K562 (cell line): ENCODE data around the gene EIF4E. TPM values are rescaled to one million over a fixed set of nuclear protein-coding genes. Genes with fewer than 3 reads are reported as not detected.

Experiments
- ARNT ChIP-seq, 2 experiments: fragments of 450-650 bp; IDR thresholded peaks; 2 replicates each; pipeline ENCODE4 v1.6.1; 2016; ENCODE audit warnings: mild to moderate bottlenecking in 1 of 2
- BCL6 ChIP-seq: fragments of 250-450 bp; sonication (Bioruptor Pico); IDR thresholded peaks from 2 replicates; pipeline ENCODE4 v1.4.0; 2020
- BRD4 ChIP-seq: fragments of 200-600 bp; sonication (generic); IDR thresholded peaks from 2 replicates; pipeline ENCODE4 v1.6.1; 2017; ENCODE audit warnings: inconsistent platforms
- CTBP1 ChIP-seq: fragments of 450-650 bp; IDR thresholded peaks from 2 replicates; pipeline ENCODE4 v1.6.1; 2016; ENCODE audit warnings: borderline replicate concordance
- DPF2 ChIP-seq: fragments of 450-650 bp; IDR thresholded peaks from 2 replicates; pipeline ENCODE4 v1.6.1; 2016
- FIP1L1 ChIP-seq: fragments of 200-400 bp; formaldehyde crosslinking; IDR thresholded peaks from 2 replicates; pipeline ENCODE4 v1.6.1; 2018; ENCODE audit warnings: mild to moderate bottlenecking, low read depth, low read length; ENCODE audit not compliant: poor library complexity, severe bottlenecking
- HEY1 ChIP-seq: fragments of 250-450 bp; sonication (Bioruptor Pico); IDR thresholded peaks from 2 replicates; pipeline ENCODE4 v1.5.0; 2020; ENCODE audit warnings: mild to moderate bottlenecking, moderate library complexity, borderline replicate concordance
- LCOR ChIP-seq: sonication (generic); formaldehyde crosslinking; IDR thresholded peaks from 2 replicates; pipeline ENCODE4 v1.8.0; 2022; ENCODE audit warnings: mild to moderate bottlenecking, missing genetic modification reagents
- MCM3 ChIP-seq: fragments of 450-650 bp; IDR thresholded peaks from 2 replicates; pipeline ENCODE4 v1.6.1; 2016
- NBN ChIP-seq: fragments of 450-650 bp; IDR thresholded peaks from 2 replicates; pipeline ENCODE4 v1.6.1; 2016; ENCODE audit warnings: low read depth, mild to moderate bottlenecking
- NCOA2 ChIP-seq, 2 experiments: fragments of 450-650 bp; IDR thresholded peaks; 2 replicates each; pipeline ENCODE4 v1.6.1; 2018; ENCODE audit warnings: mild to moderate bottlenecking in 2 of 2, moderate library complexity in 1 of 2; ENCODE audit not compliant: partially characterized antibody in 2 of 2
- NCOR1 ChIP-seq: fragments of 450-650 bp; IDR thresholded peaks from 2 replicates; pipeline ENCODE4 v1.6.1; 2016; ENCODE audit warnings: mild to moderate bottlenecking, moderate library complexity
- NFE2L1 ChIP-seq: fragments of 450-650 bp; IDR thresholded peaks from 2 replicates; pipeline ENCODE4 v1.6.1; 2016; ENCODE audit warnings: missing genetic modification characterization, low read depth, mild to moderate bottlenecking, missing compliant biosample characterization, moderate library complexity, borderline replicate concordance
- NFRKB ChIP-seq: fragments of 450-650 bp; IDR thresholded peaks from 2 replicates; pipeline ENCODE4 v1.6.1; 2016; ENCODE audit warnings: low read depth
- SAFB2 ChIP-seq: fragments of 200-400 bp; formaldehyde crosslinking; IDR thresholded peaks from 2 replicates; pipeline ENCODE4 v1.6.1; 2018; ENCODE audit warnings: borderline replicate concordance, low read length, low read depth, moderate library complexity; ENCODE audit not compliant: severe bottlenecking
- THRAP3 ChIP-seq: fragments of 450-650 bp; IDR thresholded peaks from 2 replicates; pipeline ENCODE4 v1.6.1; 2016; ENCODE audit warnings: mild to moderate bottlenecking, inconsistent platforms, borderline replicate concordance
- ZBTB8A ChIP-seq: fragments of 450-650 bp; IDR thresholded peaks from 2 replicates; pipeline ENCODE4 v1.6.1; 2018; ENCODE audit warnings: mild to moderate bottlenecking, moderate library complexity; ENCODE audit not compliant: partially characterized antibody
- ZC3H8 ChIP-seq: fragments of 450-650 bp; IDR thresholded peaks from 2 replicates; pipeline ENCODE4 v1.6.1; 2017
- ZSCAN32 ChIP-seq: fragments of 450-650 bp; formaldehyde crosslinking; IDR thresholded peaks from 2 replicates; pipeline ENCODE4 v1.4.0; 2020; ENCODE audit warnings: mild to moderate bottlenecking, moderate library complexity
- polyA plus RNA-seq, 8 experiments: library from polyadenylated mRNA; depleted of rRNA in 4 of 8; stranded (reverse) in 5 of 8; unstranded in 3 of 8; fragments of >200 nt; fragmentation: Nextera tagmentation in 2 of 8; fragmentation: Illumina TruSeq in 1 of 8; extraction: Ambion mirVana in 2 of 8; extraction: Trizol in 1 of 8; gene quantifications; 2 replicates each; pipeline versions ENCODE4 v1.2.1 to v1.2.3, GENCODE V29; 2011 to 2014; ENCODE audit warnings: inconsistent platforms in 1 of 8, missing spikeins in 1 of 8
- total RNA-seq, 7 experiments: library from RNA; depleted of rRNA in 6 of 7; stranded (reverse); fragments of >200 nt in 6 of 7; fragmentation: Illumina TruSeq in 2 of 7; extraction: Trizol in 2 of 7; gene quantifications; 2 replicates each; pipeline versions ENCODE4 v1.2.1 to v1.2.3, GENCODE V29; 2011 to 2021; ENCODE audit warnings: low replicate concordance in 1 of 7
- TF ChIP-seq, protein P1 (sequence below): sonication (generic); formaldehyde crosslinking; IDR thresholded peaks from 2 replicates; pipeline ENCODE4 v1.8.0; 2023; ENCODE audit warnings: mild to moderate bottlenecking, missing genetic modification reagents
- TF ChIP-seq, protein P2 (sequence below): fragments of 450-650 bp; IDR thresholded peaks from 2 replicates; pipeline ENCODE4 v1.6.1; 2017; ENCODE audit warnings: mild to moderate bottlenecking, moderate library complexity
- TF ChIP-seq, protein P3 (sequence below): sonication (generic); formaldehyde crosslinking; IDR thresholded peaks from 2 replicates; pipeline ENCODE4 v1.8.1; 2023; ENCODE audit warnings: mild to moderate bottlenecking, missing genetic modification reagents
- TF ChIP-seq, protein P4 (sequence below): sonication (generic); formaldehyde crosslinking; IDR thresholded peaks from 2 replicates; pipeline ENCODE4 v1.8.1; 2023; ENCODE audit warnings: mild to moderate bottlenecking, missing genetic modification reagents, moderate library complexity

EIF4E gene
- total and polyA plus RNA-seq, 9 of the 15 experiments (the other 6 are each of a cell fraction or from before 2014, with no cell fraction given), result 164 to 489 (median 179) TPM

DNA sequence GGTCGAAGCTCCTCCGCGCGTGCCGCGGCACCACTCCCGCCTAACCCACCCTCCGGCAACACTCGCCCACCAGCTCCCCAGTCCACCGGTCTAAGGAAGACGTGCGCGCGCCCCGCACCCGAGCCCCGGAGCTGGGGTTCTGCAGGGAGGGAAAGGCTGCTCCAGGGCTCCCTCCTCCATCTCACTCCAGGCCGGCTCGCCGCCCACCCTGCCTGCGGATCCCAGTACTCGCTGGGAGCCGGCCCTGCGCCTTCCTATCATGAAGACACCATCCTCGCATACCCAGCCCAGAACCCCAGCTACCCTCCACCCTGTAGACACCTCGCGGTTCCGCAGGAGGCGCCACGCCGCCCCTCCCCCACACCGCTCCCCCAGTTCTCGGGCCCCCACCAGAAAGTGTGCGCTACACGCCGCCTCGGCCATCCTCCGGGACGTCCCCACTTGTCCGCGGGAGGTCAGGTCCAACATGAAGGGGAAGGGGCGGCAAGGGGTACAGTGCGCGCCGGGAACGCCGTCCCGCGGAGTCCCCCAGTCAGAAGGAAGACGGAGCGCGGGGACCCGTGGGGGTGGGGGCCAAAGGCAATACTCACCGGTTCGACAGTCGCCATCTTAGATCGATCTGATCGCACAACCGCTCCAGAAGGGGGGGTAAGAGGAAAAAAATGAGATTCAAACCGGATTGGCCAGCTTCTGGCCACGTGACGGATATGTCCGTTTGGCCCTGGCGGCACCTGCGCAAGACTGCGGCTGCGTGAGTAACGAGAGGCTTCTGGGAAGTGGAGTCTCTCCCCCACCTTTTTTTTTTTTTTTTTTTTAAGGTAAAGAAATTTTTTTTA lies at the start of gene EIF4E (continued):
- TF ChIP-seq, protein P1, sequence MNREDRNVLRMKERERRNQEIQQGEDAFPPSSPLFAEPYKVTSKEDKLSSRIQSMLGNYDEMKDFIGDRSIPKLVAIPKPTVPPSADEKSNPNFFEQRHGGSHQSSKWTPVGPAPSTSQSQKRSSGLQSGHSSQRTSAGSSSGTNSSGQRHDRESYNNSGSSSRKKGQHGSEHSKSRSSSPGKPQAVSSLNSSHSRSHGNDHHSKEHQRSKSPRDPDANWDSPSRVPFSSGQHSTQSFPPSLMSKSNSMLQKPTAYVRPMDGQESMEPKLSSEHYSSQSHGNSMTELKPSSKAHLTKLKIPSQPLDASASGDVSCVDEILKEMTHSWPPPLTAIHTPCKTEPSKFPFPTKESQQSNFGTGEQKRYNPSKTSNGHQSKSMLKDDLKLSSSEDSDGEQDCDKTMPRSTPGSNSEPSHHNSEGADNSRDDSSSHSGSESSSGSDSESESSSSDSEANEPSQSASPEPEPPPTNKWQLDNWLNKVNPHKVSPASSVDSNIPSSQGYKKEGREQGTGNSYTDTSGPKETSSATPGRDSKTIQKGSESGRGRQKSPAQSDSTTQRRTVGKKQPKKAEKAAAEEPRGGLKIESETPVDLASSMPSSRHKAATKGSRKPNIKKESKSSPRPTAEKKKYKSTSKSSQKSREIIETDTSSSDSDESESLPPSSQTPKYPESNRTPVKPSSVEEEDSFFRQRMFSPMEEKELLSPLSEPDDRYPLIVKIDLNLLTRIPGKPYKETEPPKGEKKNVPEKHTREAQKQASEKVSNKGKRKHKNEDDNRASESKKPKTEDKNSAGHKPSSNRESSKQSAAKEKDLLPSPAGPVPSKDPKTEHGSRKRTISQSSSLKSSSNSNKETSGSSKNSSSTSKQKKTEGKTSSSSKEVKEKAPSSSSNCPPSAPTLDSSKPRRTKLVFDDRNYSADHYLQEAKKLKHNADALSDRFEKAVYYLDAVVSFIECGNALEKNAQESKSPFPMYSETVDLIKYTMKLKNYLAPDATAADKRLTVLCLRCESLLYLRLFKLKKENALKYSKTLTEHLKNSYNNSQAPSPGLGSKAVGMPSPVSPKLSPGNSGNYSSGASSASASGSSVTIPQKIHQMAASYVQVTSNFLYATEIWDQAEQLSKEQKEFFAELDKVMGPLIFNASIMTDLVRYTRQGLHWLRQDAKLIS (CRISPR knock-in tag), result no peak; the same call in 1 of the 2 replicates
- TF ChIP-seq SAFB2 (no peak), NCOR1 (peak; percentile 58), ARNT (IDR thresholded peaks at IDR 0.05) (no peak), DPF2 (no peak; the same call in 1 of the 2 replicates), ZBTB8A (no peak), NBN (peak; percentile 41; the same call in 1 of the 2 replicates), BRD4 (peak; percentile 99), CTBP1 (no peak), NFE2L1 (no peak), HEY1 (CRISPR knock-in tag) (no peak), ZSCAN32 (CRISPR knock-in tag) (no peak), THRAP3 (no peak), BCL6 (CRISPR knock-in tag) (no peak), MCM3 (no peak), FIP1L1 (peak; percentile 71), LCOR (CRISPR knock-in tag) (peak; percentile 70; the same call in 1 of the 2 replicates), ZC3H8 (no peak), NFRKB (peak; percentile 97), NCOA2 (IDR thresholded peaks at IDR 0.05; ENCODE audit: partially characterized antibody in 2 of 2) (no peak)
- TF ChIP-seq, protein P2, sequence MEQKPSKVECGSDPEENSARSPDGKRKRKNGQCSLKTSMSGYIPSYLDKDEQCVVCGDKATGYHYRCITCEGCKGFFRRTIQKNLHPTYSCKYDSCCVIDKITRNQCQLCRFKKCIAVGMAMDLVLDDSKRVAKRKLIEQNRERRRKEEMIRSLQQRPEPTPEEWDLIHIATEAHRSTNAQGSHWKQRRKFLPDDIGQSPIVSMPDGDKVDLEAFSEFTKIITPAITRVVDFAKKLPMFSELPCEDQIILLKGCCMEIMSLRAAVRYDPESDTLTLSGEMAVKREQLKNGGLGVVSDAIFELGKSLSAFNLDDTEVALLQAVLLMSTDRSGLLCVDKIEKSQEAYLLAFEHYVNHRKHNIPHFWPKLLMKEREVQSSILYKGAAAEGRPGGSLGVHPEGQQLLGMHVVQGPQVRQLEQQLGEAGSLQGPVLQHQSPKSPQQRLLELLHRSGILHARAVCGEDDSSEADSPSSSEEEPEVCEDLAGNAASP, result no peak
- TF ChIP-seq, protein P3, sequence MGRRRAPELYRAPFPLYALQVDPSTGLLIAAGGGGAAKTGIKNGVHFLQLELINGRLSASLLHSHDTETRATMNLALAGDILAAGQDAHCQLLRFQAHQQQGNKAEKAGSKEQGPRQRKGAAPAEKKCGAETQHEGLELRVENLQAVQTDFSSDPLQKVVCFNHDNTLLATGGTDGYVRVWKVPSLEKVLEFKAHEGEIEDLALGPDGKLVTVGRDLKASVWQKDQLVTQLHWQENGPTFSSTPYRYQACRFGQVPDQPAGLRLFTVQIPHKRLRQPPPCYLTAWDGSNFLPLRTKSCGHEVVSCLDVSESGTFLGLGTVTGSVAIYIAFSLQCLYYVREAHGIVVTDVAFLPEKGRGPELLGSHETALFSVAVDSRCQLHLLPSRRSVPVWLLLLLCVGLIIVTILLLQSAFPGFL (CRISPR knock-in tag), result no peak
- TF ChIP-seq, protein P4, sequence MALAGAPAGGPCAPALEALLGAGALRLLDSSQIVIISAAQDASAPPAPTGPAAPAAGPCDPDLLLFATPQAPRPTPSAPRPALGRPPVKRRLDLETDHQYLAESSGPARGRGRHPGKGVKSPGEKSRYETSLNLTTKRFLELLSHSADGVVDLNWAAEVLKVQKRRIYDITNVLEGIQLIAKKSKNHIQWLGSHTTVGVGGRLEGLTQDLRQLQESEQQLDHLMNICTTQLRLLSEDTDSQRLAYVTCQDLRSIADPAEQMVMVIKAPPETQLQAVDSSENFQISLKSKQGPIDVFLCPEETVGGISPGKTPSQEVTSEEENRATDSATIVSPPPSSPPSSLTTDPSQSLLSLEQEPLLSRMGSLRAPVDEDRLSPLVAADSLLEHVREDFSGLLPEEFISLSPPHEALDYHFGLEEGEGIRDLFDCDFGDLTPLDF (CRISPR knock-in tag), result peak; percentile 77
